ENCODE results near the gene CCDC83.
"Not testable (repeated sequence)": the region's sequence is repeated elsewhere in the genome, so short reads cannot be mapped to it uniquely, and the experiment has no call there.

The CCDC83 gene

DNA sequence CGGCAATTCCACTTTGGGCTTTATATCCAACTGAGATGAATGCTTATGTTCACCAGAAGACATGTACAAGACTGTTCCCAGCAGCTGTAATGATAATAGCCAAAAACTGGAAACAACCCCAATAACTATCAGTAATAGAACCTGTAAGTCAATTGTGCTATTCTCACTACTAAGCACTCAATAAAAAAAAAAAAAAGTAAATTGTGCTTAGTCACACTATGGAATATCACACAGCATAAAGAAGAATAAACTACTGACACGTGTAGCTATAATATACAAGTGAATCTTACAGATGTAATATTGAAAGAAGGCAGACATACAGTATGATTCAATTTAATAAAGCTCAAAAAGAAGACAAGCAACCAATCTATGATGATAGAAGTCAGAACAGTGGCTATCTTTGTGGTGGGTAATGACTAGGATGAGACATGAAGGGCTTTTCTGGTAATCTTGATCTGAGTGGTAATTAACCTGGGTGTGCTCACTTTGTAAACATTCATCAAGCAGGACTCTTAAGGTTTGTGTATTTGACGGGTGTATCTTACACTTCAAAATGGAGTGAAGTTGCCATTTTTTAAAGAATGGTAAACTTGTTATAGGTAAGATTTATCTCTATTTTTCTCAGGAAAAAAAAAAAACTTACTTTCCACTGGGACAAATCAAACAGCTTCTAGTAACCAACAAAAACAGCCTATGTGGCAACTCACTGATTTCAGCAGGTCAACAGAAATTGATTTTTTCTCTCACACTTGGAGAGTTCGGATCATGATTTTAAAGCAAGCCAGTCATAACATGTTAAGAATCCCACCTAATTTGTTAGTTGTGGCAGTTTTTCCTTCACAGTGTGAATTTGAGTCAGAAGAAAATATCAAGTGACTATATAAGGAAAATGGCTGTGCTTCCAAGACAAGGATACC lies 84.2 kb downstream of the CCDC83 start:
- DNase-seq (ENCODE audit: low read depth in 2 of 2): no peak

GRCh38 chr11:85941380-85941973 lies 86.3 kb downstream of the CCDC83 start:
- DNase-seq (ENCODE audit: low read depth in 2 of 2): no peak

GRCh38 chr11:85945296-85945695 lies 90.1 kb downstream of the CCDC83 start:
- DNase-seq (ENCODE audit: low read depth in 2 of 2): no peak

GRCh38 chr11:85945788-85946187 lies 90.6 kb downstream of the CCDC83 start:
- DNase-seq (ENCODE audit: low read depth in 2 of 2): no peak

DNA sequence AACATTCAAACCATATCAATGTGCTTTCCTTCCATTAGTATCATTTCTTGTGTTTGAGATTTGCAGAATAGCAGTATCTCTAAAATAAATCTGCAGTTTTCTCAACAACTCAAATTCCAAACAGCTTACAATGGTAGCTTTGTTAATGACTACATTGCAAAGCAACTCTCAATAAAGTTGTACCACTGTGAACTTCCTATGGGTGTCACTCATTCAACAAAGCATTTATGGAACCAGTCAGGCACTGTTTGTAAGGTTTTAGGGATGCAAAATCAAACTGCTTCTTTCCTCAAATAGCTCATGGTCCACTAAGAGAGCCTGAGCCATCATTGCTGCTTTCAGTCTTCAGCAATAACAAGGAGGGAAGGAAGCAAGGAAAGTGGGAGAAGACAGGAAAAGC lies 91.0 kb downstream of the CCDC83 start:
- no peak for DNase-seq (ENCODE audit: low read depth in 2 of 2)

DNA sequence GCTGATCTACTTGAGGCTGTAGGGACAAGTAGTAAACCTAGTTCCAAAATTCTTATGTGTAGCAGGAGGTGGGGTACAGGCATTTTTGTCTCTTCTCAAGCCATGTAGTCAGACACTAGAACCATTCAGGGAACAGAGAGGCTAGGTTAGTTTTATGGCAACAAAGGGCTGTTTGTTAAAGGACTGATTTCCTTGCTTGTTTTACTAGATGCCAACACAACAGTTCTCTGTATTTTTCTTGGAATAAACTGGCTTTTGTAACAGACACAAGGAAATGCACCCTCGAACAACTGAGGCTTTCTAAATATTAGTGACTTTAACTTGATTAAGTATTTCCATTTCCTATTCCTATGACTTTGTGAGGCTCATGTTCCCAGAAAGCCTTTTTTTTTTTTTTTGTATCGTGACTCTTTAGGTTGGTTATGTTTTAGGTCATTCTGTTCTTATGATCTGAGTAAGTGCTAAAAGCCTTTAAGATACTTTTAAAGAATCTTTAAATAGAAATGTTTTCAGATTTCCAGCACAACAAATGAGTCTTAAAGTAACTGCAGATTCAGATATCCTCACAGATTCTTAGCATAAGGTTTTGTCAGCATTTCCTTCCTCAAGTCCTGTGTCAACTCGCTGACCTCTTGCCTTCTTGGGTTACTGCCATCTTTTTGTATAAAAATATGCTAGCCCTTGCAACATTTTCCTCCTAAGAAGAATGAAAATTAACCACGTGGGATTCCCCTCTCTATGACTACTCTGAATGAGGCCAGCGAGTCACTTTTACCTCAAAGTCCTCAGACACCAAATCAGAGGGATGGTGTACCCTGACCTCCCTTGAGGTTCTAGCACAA lies 92.5 kb downstream of the CCDC83 start:
- DNase-seq (ENCODE audit: low read depth in 2 of 2): no peak

DNA sequence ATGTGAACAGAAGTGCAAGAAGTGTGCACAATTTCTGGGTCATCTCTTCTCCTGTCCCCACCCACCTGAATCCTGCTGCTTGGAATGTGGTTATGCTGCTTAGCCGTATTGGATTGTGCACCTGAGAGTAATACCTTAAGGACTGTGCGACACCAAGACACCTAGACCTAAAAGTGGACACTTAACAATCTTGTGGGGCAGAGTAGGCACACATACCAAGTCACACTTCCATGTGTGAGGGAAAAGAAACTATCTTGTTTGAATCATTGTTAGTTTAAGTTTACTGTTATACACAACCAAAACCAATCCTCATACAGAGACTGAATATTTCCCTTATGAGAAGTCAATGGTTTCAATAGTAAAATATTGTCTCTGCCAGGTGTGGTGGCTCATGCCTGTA lies 93.7 kb downstream of the CCDC83 start:
- DNase-seq (ENCODE audit: low read depth in 2 of 2): no peak

- no peak for DNase-seq (ENCODE audit: low read depth in 2 of 2)
Observed at GRCh38 chr11:85949798-85950197, 94.6 kb downstream of the CCDC83 start.

GRCh38 chr11:85950317-85951048 lies 95.3 kb downstream of the CCDC83 start:
- DNase-seq (ENCODE audit: low read depth in 2 of 2): no peak

DNA sequence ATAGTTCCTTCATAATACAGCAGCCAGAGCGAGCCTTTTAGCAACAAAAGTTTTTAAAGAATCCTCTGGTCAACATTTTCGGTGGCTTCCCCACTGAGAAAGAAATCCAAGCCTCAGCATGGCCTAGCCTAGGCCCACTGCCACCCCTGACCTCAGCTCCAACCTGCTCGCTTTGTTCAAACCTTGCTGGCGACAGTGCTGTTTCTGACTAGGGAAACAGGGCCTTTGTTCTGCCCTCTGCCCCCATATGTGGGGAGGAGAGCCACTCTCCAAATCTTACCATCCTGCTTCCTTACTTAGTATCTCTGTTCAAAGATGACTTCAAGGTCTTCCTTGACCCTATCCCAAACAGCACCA lies 95.8 kb downstream of the CCDC83 start:
- DNase-seq (ENCODE audit: low read depth in 2 of 2): no peak

DNA sequence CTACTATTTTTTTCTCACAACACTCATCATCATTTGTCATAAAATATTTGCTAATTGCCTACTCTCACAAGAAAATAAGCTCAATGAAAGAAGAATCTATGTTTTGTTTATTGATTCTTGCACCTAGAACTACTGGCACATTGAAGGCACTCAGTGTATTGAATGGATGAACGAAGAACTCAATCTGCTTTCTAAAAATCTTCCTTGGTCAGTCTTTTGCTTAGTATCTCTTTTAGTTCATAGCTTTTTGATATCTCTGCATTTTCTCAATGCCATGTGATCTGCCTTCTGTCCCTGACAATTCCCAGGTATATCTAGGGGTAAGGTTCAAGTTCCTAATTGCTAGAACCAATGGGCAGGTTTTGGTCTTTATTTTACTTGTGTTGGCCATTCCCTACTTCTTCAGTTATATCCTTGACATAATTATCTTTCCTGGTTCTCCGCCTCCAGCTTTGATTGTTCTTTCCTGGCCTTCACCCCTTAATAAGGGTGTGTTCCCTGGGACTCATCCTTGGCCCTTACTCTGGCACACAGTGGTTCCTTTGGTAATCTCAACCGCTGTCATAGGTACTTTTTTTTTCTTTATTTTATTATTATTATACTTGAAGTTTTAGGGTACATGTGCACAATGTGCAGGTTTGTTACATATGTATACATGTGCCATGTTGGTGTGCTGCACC lies 96.4 kb downstream of the CCDC83 start:
- no peak for DNase-seq (ENCODE audit: low read depth in 2 of 2)

- not testable (repeated sequence) for DNase-seq (ENCODE audit: low read depth in 2 of 2)
Observed at GRCh38 chr11:85952108-85952485, 96.9 kb downstream of the CCDC83 start.

GRCh38 chr11:85953491-85954143 lies 98.4 kb downstream of the CCDC83 start:
- DNase-seq (ENCODE audit: low read depth in 2 of 2): no peak

DNA sequence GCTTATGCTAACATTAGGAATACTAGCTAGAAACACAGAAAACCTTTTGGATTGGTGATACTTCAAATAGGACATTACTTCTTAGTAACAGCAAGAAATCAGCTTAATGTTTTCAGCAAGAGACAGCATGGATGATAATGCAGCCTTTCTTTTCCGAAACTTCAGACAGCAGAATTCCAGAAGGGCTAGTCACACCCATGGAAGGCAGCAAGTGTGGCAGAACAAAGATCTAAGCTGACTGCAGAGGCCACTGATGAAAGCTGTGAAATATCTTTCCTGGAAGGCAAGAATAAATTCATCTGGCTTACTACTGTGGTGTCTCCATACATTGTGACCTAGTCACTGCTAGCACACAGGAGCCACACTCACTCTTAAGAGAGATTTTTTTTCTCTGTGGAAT lies 100.3 kb downstream of the CCDC83 start:
- no peak for DNase-seq (ENCODE audit: low read depth in 2 of 2)

DNA sequence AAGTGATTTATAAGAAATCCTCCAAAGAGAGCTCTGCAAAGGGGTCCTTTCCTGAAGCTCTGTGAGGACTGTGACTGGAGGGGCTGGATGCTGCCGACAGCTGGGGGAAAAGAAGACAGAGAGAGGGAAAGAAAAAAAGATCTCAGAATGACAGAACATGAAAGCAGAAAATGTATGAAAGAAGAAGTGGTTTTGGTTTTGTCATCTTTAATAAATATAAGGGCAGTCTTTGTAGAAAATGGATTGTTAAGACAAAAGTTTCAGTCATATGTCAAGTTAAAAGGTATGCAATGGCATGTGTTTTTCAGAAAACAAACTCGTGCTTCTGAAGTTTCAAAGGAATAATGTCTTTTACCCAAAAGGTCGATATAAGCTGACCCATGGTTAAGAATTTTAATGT lies 105.5 kb downstream of the CCDC83 start:
- no peak for DNase-seq (ENCODE audit: low read depth in 2 of 2)

- DNase-seq (ENCODE audit: low read depth in 2 of 2): no peak
Observed at GRCh38 chr11:85961130-85961529, 105.9 kb downstream of the CCDC83 start.

- no peak for DNase-seq (ENCODE audit: low read depth in 2 of 2)
Observed at GRCh38 chr11:85961930-85962363, 106.8 kb downstream of the CCDC83 start.

GRCh38 chr11:85965202-85965601 lies 110.0 kb downstream of the CCDC83 start:
- DNase-seq (ENCODE audit: low read depth in 2 of 2): no peak

DNA sequence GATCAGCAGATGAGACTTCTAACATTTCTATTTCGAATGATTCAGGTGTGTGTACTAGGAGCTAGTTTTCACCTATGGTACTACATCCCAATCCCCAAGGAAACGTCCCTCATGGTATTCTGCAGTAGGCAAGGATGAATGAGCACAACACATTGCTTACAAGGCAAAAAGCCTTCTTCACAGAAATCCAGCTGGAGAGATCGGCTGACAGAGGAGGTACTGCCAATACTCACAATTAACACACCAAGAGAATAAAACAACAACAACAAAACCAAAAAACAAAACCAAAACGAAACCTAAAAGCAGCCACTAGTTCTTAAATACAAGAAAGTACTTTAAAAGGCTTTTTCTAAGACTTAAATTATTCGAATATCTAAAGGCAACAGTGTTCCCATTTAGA lies 112.3 kb downstream of the CCDC83 start:
- no peak for DNase-seq (ENCODE audit: low read depth in 2 of 2)

All from stimulated activated CD8-positive, alpha-beta memory T cell treated with anti-CD3 and anti-CD28 coated beads, Interleukin-7, amount 100 ng/mL, for 4 hours (primary cell).